ENCODE data around the gene LIM2.
A peak's percentile ranks its signal among the peaks of the same experiment; 100 is the strongest.

LIM2 gene

DNA sequence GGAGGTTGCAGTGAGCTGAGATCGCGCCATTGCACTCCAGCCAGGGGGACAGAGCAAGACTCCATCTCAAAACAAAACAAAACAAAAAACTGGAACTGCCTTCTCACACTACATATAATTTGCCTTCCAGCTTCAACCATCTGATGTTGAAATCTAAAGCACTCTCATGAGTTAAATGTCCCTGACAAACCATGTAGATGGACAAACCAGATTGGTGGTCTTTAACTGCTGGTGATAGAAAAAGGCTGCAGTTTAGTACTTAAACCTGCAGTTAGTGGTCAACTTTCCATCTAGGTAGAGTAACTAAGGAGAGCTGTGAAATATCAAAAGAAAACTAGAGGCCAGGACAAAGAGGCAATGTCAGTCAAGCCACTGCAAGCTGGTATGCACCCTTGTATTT, 8.4 kb upstream of the LIM2 start:
- no peak for DNase-seq (ENCODE audit: low read depth in 2 of 2)

DNA sequence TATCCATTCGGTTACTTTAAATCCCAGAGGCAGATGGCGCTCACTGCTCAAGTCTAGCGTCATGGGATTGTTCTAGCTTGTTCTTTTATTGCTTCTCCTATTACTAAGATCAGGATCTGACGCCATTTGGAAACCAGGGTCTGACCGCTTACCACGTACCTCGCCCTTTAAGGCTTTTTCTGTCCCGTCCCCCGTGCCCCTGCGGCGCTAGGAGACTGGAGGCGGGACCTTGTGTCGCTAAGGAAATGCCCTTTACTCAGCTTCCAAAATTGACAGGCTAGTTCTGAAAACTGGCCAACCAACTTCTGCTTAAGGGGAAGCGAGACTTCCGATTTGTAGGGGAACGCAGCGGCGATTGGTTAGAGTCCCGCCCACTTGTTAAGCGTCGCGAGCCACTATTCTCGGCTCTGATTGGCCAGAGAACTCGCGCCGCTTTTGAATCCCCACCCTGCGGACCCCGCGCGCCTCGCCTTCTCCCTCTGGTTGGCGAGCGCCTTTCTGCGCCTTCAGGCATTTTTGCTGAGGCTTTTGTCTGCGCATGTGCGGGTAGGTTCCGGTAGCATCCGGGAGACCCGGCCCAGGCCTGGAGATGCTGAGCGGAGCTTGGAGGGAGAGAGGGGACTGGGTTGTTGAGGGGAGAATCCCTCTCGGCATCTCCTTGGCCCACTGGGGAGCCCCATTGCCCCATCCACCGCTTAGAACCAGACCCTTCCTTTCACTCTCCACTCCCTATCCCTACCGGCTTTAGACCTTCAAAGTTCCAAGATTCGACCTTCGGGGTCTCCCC, 6.5 kb upstream of the LIM2 start:
- DNase-seq (ENCODE audit: low read depth in 2 of 2), result peak; percentile 74 to 76

DNA sequence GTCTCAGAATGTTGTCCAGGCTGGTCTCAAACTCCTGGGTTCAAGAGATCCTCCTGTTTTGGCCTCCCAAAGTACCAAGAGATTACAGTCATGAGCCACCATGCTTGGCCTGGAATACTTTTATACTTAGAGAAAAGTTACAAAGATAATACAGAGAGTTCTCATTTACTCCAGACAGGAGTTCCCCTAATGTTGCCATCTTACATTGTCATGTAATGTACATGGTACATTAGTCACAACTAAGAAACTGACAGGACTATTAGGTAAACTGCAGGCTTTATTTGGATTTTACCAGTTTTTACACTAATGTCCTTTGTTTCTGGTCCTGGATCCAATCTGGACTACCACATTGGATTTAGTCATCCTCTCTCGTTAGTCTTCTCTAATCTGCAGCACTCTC, 4.9 kb upstream of the LIM2 start:
- no peak for DNase-seq (ENCODE audit: low read depth in 2 of 2)

DNA sequence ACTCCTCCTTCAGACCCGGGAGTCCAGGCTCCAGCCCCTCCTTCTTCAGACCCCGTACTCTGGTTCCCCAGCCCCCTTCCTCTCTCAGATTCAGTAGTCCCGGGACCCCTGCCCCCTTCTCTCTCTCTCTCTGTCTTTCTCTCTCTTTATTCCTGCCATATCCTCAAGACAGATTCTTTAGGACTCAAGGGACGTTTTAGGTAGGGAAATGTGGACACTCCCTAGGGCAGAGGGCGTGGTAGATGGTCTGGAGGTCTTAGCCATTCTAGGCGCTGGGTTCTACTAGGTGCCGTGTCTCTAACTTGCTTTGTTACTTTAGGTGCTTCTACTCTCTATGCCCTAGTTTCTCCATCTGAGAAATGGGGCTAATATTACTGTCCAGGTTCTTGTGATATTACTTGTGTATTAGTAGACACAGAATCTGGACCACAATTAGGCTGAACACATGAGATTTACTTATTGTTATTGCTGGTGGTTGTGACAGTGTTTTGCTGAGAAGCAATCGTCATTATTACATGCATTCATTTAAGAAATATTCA, 3.4 kb upstream of the LIM2 start:
- no peak for DNase-seq (ENCODE audit: low read depth in 2 of 2)

DNA sequence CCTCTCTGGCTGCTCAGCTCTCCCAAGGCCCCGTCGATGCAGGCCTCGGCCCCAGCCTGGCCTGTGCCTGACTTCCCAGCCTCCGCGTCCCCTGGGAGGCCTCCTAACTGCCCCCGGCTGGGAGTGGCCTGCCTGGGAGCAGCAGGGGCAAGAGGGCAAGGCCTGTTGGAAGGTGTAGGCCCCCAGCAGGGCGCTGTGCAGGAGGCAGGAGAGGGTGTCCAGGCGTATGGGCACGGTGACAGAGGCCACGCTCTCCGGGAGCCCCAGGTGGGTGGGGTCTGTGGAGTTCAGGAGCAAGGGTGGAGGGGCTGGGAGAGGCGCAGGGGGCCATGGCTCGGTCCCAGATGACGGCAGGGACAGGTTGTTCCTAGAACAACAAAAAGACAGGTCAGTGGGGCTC, 1.4 kb upstream of the LIM2 start:
- DNase-seq (ENCODE audit: low read depth in 2 of 2), result no peak

DNA sequence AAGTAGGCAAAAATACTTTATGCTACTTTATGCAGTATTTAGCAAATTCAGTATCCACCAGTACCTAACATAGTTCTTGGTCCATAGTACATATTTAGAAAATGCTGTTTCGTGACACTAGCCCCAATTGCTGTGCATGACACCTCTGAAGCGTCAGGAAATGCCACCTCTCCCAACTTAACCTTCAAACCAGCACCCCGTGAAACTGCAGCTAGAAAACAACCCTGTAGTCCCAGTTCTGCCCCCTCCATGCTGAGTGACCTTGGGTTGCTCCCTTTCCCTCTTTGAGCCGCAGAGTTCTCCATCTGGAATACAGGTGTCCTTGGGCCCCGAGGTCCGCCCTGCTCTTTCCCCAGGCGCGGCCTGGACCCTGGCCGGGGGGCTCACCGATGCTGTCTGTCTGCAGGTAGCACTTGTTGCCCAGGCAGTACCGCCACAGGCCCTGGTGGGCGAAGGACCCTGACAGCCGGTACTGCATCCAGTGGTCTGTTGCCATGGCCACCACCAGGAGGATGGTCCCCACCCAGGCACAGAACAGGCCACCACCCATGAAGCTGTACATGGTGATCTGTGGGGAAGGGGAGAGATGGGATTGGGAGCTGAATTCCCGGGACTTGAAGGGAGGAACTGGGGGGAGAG, 773 bp downstream of the LIM2 start:
- DNase-seq (ENCODE audit: low read depth in 2 of 2), result no peak

DNA sequence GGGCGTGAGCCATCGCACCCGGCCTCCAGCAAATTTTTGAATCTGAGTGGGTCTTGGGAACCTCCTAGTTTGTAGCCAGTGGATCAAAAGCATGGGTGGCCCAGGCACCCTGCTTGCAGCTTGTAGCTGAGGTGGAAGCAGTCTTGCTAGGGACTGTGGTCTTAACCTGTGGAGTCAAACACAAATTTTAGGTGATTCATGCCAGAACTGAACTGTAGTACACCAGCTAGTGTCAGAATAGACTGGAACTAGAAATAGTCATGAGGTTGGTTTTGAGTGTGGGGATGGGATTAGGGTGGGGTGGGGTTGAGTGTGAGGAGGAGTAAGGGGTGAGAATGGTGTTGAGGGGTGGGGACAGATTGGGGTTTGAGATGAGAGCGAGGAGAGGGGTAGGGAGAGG, 5.8 kb downstream of the LIM2 start:
- DNase-seq (ENCODE audit: low read depth in 2 of 2), result no peak

DNA sequence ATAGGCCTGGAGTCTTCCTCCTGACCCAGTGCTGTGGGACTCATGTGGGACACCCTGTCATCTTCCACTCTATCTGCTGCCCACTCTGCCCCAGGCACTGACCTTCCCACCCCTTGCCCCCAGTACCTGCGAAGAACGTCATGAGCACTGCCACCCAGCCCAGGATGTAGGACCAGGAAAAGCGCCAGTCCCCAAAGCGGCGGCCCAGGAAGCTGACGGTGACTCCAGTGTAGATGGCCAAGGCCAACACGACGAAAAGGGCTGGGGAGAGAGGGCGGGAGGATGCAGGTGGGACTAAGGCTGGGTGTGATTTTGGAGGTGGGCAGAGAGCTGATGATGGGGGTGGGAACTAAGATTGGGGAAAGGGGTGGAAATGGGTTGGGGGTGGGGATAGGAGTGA, 7.4 kb downstream of the LIM2 start:
- no peak for DNase-seq (ENCODE audit: low read depth in 2 of 2)

DNA sequence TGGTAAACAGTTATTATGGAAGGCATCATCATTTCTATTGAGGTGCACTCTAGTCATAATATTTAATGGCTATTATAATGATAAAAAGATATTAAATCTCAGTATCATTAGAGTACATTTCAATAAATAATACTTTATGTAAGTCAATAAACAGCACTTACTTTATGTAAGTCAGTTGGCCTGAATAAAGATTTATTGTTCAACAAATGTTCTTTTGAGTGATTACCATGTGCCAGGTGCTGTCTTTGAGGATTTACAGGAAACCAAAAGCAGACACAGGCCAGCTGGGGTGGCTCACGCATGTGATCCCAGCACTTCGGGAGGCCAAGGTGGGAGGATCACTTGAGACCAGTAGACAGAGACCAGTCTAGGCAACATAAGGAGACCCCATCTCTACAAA, 10.4 kb downstream of the LIM2 start:
- no peak for DNase-seq (ENCODE audit: low read depth in 2 of 2)

DNA sequence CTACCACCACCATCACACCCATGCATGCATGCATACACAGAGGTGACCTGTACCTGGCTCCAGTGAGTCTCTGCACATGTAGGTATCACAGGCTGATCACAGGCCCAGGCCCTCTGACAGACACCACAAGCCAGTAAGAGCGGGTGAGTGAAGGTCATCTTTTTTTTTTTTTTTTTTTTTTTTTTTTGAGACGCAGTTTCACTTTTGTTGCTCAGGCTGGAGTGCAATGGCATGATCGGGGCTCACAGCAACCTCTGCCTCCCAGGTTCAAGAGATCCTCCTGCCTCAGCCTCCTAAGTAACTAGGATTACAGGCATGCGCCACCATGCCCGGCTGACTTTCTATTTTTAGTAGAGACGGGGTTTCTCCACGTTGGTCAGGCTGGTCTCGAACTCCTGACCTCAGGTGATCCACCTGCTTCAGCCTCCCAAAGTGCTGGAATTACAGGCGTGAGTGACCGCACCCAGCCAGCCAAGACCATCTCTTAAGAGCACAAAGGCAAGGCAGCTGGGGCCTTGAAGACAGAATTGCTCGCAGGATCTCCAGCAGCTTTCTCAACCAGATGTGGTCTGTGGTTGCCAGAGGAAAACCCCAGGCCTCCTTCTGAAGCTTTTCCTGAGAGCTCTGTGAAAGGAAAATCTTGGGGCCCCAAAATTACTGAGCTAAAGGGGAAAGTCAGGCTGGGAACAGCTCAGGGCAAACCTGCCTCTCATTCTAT, 12.1 kb downstream of the LIM2 start:
- no peak for DNase-seq (ENCODE audit: low read depth in 2 of 2)

DNA sequence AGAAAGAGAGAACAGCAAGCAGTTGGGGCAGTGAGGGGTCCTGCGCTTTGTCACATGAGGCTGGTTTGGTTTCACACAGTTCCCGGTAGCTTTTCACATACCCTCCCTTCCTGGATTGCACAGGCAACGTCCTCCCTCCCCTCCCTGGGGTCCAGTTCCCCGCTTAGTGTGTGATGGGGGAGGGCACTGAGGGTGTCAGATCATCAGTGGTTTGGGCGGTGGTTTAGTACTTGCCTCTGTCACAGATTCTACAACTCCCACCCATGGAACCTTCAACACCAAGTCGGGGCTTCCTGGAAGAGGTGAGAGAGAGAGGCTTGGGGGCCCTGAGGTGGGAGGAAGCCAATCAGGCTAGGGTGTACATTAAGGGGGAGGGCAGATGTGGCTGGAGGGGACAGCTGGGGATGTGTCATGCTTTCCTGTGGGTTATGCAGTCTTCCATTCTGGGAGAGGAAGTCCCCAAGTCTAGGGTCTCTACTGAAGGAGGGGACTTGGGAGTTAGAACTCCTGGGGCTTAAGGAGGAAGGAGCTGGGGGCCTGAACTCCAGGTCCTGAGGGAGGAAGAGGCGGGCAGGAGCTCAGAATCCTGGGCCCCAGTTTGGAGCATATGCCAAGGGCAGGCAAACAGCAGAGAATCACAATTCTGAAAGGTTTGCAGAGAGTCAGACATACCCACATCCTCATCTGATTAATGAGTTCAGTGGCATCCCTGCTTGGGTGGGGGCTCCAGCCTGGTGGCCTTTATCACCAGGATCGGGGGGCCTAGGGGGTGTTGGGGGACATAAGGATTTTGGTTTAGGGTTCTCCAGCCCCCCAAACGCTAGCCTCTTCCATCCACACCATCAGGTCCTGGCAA, 14.9 kb downstream of the LIM2 start, which contains the start of gene NKG7:
TSS of gene NKG7 (minus strand) at position 6 of the 856 bp plus-strand sequence. CDS start 119 bp downstream, outside the sequence.
- peak; percentile 42 to 58 for DNase-seq (ENCODE audit: low read depth in 2 of 2)

DNA sequence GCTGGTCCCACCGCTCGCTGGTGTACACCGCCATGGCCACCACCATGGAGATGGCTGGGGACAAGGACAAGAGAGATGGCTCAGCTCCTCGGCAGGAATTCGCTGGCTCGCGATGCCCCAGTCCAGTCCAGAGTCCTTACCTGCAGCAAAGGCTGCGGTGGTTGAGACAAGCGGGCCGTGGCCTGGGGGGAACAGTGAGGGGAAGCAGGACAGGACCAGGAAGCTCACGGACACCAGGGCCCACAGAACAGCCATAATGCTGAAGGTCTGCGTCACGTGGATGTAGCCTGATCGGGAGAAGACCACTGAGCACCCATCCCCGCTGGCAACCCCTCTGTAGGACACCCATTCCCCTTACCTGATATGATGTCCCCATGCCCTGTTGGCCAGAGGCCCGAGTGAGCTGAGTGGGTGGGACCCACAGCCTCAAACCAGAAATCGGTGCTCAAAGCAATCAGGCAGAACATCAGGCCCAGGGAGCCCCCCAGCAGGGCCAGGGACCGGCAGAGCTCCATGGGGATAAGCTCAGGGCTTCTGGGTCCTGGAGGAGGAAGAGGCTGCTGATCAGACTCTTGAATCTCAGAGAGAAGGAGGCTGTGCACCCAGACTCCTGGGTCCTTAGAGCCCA, 15.6 kb downstream of the LIM2 start:
- DNase-seq (ENCODE audit: low read depth in 2 of 2), result no peak

DNA sequence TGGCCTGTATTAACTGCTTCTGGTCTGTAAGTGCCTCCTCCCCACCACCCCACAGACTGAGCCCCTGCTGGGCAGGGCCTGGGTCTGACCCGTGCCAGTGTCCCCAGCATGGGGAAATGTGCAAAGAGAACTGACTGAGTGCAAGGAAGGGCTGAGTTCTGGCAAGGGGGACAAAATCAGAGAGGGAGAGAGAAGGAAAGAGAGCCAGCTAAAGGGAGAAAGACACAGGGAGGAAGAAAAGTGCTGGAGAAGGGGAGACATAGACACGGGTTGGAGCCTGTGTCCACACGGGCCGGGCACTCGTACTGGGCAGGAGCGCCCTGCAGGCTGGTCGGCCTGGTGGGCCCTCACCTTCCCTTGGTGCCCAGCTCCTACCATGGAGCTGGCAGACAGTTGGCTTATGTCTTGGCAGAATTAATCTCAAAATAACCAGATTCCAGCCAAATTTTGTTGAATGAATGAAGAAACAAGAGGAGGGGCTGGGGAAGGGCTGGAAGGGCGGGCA, 16.5 kb downstream of the LIM2 start:
- DNase-seq (ENCODE audit: low read depth in 2 of 2), result no peak

DNA sequence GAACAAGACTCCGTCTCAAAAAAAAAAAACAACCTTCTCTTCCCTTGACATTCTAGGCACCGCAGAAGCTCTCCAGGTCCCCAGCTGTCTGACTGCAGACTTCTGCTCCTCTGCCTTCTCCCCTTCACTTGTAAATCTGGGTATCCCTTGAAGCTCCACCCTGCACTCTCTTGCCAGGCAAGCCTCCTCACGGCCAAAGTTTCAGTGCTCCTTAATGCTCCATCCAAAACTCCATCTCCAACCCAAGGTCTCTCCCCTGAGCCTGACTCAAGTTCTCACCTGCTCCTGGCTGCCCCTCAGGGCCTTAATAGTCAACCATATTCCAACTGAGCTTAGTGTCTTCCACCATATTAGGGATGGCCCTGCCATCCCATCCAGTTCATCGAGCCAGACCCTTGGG, 17.5 kb downstream of the LIM2 start:
- no peak for DNase-seq (ENCODE audit: low read depth in 2 of 2)

DNA sequence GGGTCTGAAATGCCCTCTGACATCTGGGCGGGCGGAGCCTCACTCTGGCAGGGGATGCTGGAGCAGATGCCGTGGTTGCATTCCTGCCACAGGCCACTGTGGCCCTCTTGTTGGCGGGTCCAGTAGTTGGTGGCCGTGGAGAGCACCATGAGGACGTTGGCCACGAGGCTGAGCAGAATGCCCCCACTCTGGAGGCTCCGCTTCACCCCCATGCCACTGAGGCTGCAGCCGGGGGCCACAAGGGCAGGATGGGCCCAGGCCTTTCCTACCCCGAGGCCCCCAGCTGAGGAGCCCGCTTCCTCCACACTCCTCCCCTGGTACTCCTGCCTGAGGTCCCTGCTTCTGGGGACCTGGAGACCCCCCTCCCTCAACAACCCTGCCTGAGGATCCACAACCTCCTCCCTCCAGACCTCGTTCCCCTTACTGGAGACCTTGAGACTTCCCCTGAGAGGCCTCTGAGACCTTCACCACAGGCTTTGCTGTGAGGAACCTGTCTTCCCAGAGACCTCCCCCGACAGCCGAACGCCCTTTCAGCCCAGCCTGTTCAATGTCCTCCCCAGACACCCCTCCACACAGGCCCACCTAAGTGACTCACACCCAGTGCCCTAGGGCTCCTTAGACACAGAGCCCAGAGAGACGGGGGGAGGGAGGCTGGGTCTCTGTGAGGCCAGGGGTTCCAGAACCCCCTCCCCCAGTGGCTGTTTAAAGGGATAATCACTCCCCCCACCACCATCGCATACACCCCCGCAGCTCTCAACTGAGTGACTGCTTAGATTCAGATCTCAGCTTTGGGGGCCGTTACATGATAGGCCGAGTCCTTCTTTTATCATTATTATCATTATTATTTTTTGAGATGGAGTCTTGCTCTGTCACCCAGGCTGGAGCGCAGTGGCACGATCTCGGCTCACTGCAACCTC, 19.1 kb downstream of the LIM2 start, which contains the start of gene CLDND2:
TSS of gene CLDND2 (minus strand) at position 638 of the 917 bp plus-strand sequence. CDS start at position 212, 426 bp downstream.
- DNase-seq (ENCODE audit: low read depth in 2 of 2), result no peak

DNA sequence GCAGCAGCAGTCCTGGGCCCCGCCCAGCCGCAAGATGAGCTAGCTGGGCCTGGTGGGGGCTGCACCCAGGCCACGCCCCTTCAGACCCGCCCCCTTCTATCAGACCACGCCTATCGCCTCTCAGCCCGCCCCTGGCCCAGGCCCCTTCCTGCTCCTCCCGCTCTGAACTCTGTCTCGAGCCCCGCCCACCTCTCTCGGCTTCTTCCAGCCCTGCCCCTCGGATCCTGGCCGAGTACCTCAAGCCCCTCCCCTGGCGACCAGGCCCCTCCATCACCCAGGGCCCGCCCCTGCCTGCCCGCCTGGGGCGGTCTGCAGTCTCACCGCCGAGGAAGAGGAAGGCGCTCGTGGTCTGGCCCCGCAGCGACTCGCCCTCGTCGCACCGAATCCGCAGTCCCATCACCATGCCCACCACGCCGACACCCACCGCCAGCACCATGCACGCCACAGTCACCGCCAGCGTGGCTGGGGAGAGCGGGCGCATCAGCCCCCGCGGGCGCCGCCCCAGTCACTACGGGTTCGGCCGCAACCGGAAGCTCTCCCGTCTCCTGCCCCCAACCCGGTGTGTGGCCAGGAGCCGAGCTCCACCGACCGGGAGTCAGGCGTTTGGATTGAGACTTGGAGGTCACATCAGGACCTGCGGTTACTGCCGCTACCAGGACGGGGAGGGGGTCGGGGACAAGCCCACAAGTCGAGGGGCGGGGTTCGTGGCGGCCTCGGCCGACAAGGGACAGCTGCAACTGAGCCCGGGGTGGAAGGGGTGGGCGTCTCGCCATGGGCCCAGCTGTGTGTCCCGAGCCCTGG, 20.0 kb downstream of the LIM2 start:
- peak; percentile 97 to 98 for DNase-seq (ENCODE audit: low read depth in 2 of 2)

DNA sequence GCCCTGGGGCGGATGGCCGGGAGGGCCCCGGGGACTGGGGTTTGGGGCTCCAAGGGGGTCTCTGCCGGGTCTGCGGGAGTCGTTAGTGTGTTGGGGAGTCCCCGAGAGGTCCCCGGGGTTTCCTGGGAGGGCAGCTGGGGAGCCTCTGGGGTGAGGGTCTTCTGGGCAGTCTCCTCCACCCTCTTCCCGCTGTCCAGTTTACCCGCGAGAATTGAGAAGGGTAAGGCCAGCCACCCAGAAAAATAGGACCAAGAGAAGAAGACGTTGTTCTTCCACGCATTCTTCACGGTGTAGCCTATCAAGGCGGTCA, 20.6 kb downstream of the LIM2 start:
- no peak for DNase-seq (ENCODE audit: low read depth in 2 of 2)

DNA sequence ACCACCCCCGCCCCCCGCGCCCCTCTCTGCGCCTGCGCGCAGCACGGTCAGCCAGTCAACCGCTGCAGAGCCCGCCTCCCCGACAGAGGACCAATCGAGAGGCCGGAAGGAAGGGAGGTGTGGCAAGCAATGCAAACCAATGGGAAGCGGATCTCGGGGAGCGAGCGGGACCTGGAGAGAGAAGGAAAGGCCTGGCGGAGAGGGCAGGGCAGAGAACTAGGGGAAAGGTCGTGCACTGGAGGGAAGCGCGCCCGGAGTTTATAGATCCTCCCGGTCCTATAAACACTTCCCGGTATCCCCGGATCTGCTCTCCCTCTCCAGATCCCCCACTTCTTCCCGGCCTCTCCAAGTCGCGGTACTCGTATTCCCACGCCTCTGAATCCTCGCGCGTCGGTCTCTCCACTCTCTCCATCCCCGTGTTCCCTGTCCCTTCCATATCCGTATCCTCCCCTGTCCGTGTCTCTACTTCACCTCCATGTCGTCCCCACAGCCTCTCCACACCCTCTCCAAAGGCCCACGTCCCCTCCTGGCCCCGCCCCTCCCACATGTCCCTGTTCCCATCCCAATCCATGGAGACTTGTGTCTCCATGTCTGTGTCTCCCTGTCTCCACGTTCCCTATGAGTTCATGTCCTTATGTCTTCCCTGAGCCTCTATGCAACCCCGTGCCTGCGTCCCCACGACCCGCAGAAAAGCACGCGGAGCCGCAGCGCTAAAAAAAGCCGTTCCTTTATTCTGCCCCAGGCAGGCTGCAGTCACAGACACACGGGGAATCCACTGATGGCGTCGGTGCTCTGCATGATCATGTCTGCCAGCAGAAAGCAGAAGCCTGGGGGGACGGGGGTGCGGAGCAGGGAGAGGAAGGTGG, 21.2 kb downstream of the LIM2 start:
- DNase-seq (ENCODE audit: low read depth in 2 of 2), result peak; percentile 85 to 88
